ENCODE results near the gene BEST4.

DNA sequence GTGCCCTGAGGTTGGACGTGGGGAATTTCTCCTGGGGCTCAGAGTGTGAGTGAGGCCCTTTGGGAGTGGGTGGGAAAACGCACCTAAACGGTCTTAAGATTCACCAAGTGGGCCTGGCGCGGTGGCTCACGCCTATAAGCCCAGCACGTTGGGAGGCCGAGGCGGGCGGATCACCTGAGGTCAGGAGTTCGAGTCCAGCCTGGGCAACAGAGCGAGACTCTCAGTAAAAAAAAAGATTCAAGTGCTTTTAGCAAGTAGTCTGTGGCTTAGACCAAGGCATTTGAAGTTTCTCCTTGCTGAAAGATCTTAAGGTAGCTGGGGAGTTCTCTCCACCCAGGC, 11.3 kb downstream of the BEST4 start:
- TF ChIP-seq, protein P1, sequence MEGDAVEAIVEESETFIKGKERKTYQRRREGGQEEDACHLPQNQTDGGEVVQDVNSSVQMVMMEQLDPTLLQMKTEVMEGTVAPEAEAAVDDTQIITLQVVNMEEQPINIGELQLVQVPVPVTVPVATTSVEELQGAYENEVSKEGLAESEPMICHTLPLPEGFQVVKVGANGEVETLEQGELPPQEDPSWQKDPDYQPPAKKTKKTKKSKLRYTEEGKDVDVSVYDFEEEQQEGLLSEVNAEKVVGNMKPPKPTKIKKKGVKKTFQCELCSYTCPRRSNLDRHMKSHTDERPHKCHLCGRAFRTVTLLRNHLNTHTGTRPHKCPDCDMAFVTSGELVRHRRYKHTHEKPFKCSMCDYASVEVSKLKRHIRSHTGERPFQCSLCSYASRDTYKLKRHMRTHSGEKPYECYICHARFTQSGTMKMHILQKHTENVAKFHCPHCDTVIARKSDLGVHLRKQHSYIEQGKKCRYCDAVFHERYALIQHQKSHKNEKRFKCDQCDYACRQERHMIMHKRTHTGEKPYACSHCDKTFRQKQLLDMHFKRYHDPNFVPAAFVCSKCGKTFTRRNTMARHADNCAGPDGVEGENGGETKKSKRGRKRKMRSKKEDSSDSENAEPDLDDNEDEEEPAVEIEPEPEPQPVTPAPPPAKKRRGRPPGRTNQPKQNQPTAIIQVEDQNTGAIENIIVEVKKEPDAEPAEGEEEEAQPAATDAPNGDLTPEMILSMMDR (tag by site-specific recombination; IDR thresholded peaks at IDR 0.05): no peak
- TF ChIP-seq, protein P2, sequence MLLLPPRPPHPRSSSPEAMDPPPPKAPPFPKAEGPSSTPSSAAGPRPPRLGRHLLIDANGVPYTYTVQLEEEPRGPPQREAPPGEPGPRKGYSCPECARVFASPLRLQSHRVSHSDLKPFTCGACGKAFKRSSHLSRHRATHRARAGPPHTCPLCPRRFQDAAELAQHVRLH (tag by site-specific recombination; IDR thresholded peaks at IDR 0.05): no peak
- TF ChIP-seq SETDB1 (IDR thresholded peaks at IDR 0.05; ENCODE audit: insufficient read length, low read length) (no peak), ZNF24 (tag by site-specific recombination; IDR thresholded peaks at IDR 0.05) (no peak), ZNF707 (tag by site-specific recombination; IDR thresholded peaks at IDR 0.05) (no peak), ZFP3 (tag by site-specific recombination; IDR thresholded peaks at IDR 0.05; ENCODE audit: low read depth) (no peak), ZNF660 (tag by site-specific recombination; IDR thresholded peaks at IDR 0.05) (no peak), ZFP37 (tag by site-specific recombination; IDR thresholded peaks at IDR 0.05) (no peak), KLF16 (tag by site-specific recombination; IDR thresholded peaks at IDR 0.05) (no peak), ZBTB7A (tag by site-specific recombination; IDR thresholded peaks at IDR 0.05; ENCODE audit: low read depth) (no peak), ZNF76 (tag by site-specific recombination; IDR thresholded peaks at IDR 0.05; ENCODE audit: borderline replicate concordance, low read depth) (no peak), ZNF169 (tag by site-specific recombination; IDR thresholded peaks at IDR 0.05) (no peak)
- TF ChIP-seq, protein P3, sequence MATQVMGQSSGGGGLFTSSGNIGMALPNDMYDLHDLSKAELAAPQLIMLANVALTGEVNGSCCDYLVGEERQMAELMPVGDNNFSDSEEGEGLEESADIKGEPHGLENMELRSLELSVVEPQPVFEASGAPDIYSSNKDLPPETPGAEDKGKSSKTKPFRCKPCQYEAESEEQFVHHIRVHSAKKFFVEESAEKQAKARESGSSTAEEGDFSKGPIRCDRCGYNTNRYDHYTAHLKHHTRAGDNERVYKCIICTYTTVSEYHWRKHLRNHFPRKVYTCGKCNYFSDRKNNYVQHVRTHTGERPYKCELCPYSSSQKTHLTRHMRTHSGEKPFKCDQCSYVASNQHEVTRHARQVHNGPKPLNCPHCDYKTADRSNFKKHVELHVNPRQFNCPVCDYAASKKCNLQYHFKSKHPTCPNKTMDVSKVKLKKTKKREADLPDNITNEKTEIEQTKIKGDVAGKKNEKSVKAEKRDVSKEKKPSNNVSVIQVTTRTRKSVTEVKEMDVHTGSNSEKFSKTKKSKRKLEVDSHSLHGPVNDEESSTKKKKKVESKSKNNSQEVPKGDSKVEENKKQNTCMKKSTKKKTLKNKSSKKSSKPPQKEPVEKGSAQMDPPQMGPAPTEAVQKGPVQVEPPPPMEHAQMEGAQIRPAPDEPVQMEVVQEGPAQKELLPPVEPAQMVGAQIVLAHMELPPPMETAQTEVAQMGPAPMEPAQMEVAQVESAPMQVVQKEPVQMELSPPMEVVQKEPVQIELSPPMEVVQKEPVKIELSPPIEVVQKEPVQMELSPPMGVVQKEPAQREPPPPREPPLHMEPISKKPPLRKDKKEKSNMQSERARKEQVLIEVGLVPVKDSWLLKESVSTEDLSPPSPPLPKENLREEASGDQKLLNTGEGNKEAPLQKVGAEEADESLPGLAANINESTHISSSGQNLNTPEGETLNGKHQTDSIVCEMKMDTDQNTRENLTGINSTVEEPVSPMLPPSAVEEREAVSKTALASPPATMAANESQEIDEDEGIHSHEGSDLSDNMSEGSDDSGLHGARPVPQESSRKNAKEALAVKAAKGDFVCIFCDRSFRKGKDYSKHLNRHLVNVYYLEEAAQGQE (tag by site-specific recombination; IDR thresholded peaks at IDR 0.05): no peak

All from HEK293 (cell line).